CD14-positive monocyte (primary cell): ENCODE data around the gene PHLPP1. TPM values are rescaled to one million over a fixed set of nuclear protein-coding genes. Genes with fewer than 3 reads are reported as not detected.
A peak's percentile ranks its signal among the peaks of the same experiment; 100 is the strongest.
"Not testable (repeated sequence)": the region's sequence is repeated elsewhere in the genome, so short reads cannot be mapped to it uniquely, and the experiment has no call there.

Experiments
- DNase-seq, 3 donors: peaks; one replicate each; pipeline ENCODE4 v3.0.0-alpha.2; 2011 to 2022
- H2AFZ ChIP-seq: 2 replicates; pipeline ENCODE4 v1.6.0; 2012; ENCODE audit warnings: mild to moderate bottlenecking, low read depth, low read length, inconsistent platforms; ENCODE audit not compliant: insufficient read depth, poor library complexity, severe bottlenecking
- H3K27ac ChIP-seq, 2 donors: 1 replicate in 1 of 2; 2 replicates in 1 of 2; pipeline ENCODE4 v1.5.1; 2012 to 2013; ENCODE audit warnings: low read length in 2 of 2, control low read depth in 1 of 2, inconsistent platforms in 1 of 2, low read depth in 1 of 2, mild to moderate bottlenecking in 1 of 2
- H3K27me3 ChIP-seq, 2 donors: one replicate each; pipeline versions ENCODE4 v1.6.0 to v1.6.1; 2011 to 2013; ENCODE audit warnings: low read length in 2 of 2; ENCODE audit not compliant: control insufficient read depth in 2 of 2, insufficient read depth in 2 of 2
- H3K36me3 ChIP-seq, 2 donors: replicated peaks in 1 of 2; 1 replicate in 1 of 2; 2 replicates in 1 of 2; pipeline versions ENCODE4 v1.5.1 to v1.6.1; 2012 to 2013; ENCODE audit warnings: low read length in 2 of 2, control low read depth in 1 of 2, inconsistent platforms in 1 of 2, mild to moderate bottlenecking in 1 of 2; ENCODE audit not compliant: insufficient read depth in 2 of 2, control insufficient read depth in 1 of 2
- H3K4me1 ChIP-seq, 2 donors: 1 replicate in 1 of 2; 2 replicates in 1 of 2; pipeline versions ENCODE4 v1.5.1 to v1.6.1; 2012 to 2013; ENCODE audit warnings: low read length in 2 of 2, control low read depth in 1 of 2, inconsistent platforms in 1 of 2, mild to moderate bottlenecking in 1 of 2, moderate library complexity in 1 of 2; ENCODE audit not compliant: insufficient read depth in 2 of 2, control insufficient read depth in 1 of 2
- H3K4me2 ChIP-seq: replicated peaks from 2 replicates; pipeline ENCODE3; 2012; ENCODE audit warnings: low read length, moderate library complexity, mild to moderate bottlenecking; ENCODE audit not compliant: poor library complexity, severe bottlenecking; ENCODE audit errors: extremely low read depth
- H3K4me3 ChIP-seq, 3 experiments: fragments of 200-600 bp in 1 of 3; sonication (generic) in 1 of 3; replicated peaks in 1 of 3; 1 replicate in 2 of 3; 2 replicates in 1 of 3; pipeline ENCODE4 v1.5.1; 2011 to 2013; ENCODE audit warnings: low read length in 3 of 3, mild to moderate bottlenecking in 3 of 3, control low read depth in 2 of 3, low read depth in 2 of 3, inconsistent platforms in 1 of 3, moderate library complexity in 1 of 3
- H3K79me2 ChIP-seq: 2 replicates; pipeline ENCODE4 v1.6.0; 2012; ENCODE audit warnings: mild to moderate bottlenecking, control low read depth, inconsistent platforms, low read length, moderate library complexity; ENCODE audit not compliant: insufficient read depth
- H3K9ac ChIP-seq: 2 replicates; pipeline ENCODE4 v1.6.0; 2017; ENCODE audit warnings: low read length, mild to moderate bottlenecking; ENCODE audit not compliant: insufficient read depth, poor library complexity, severe bottlenecking
- H3K9me3 ChIP-seq, 2 donors: replicated peaks in 1 of 2; 1 replicate in 1 of 2; 2 replicates in 1 of 2; pipeline versions ENCODE4 v1.5.1 to v1.6.1; 2012 to 2013; ENCODE audit warnings: low read length in 2 of 2, control low read depth in 1 of 2; ENCODE audit not compliant: control insufficient read depth in 1 of 2, insufficient read depth in 1 of 2
- H4K20me1 ChIP-seq: 2 replicates; pipeline ENCODE4 v1.6.0; 2012; ENCODE audit warnings: mild to moderate bottlenecking, low read length, control low read depth, moderate library complexity; ENCODE audit not compliant: insufficient read depth
- H3K27ac Mint-ChIP-seq, 7 donors: one replicate each; pipeline ENCODE4 v1.8.0; 2020; ENCODE audit warnings: mild to moderate bottlenecking in 7 of 7, mixed read lengths in 7 of 7, moderate library complexity in 6 of 7, inconsistent platforms in 2 of 7
- H3K27me3 Mint-ChIP-seq, 3 donors: one replicate each; pipeline ENCODE4 v1.8.0; 2021 to 2022; ENCODE audit warnings: low read depth in 3 of 3, mild to moderate bottlenecking in 3 of 3, mixed read lengths in 3 of 3, moderate library complexity in 3 of 3, inconsistent platforms in 1 of 3
- H3K36me3 Mint-ChIP-seq, 2 donors: one replicate each; pipeline ENCODE4 v1.8.0; 2020; ENCODE audit warnings: mixed read lengths in 2 of 2, inconsistent platforms in 1 of 2, mild to moderate bottlenecking in 1 of 2
- H3K4me1 Mint-ChIP-seq: one replicate; pipeline ENCODE4 v1.8.0; 2020; ENCODE audit warnings: mild to moderate bottlenecking, mixed read lengths
- H3K4me3 Mint-ChIP-seq, 2 donors: one replicate each; pipeline ENCODE4 v1.8.0; 2020; ENCODE audit warnings: mild to moderate bottlenecking in 2 of 2, mixed read lengths in 2 of 2, moderate library complexity in 1 of 2
- H3K9me3 Mint-ChIP-seq, 7 donors: one replicate each; pipeline ENCODE4 v1.8.0; 2020 to 2022; ENCODE audit warnings: mixed read lengths in 7 of 7, mild to moderate bottlenecking in 6 of 7, moderate library complexity in 6 of 7, inconsistent platforms in 2 of 7
- CTCF ChIP-seq: fragments of 200-600 bp; IDR thresholded peaks from one replicate; pipeline ENCODE4 v1.8.0; 2022; ENCODE audit warnings: antibody characterized with exemption, mild to moderate bottlenecking
- WGBS: methylation state at CpG from one replicate; pipeline ENCODE4 v1.1.5; 2013; ENCODE audit warnings: missing lambda C conversion rate; ENCODE audit not compliant: insufficient coverage; 5-methylcytosine and 5-hydroxymethylcytosine counted together
- intact Hi-C, 2 donors: fragments of 100-400 bp; cut with micrococcal nuclease; formaldehyde crosslinking; loops; one replicate each; pipeline versions ENCODE4 v1.15.0 to v1.15.1; 2023
- polyA plus RNA-seq, 3 donors: library from polyadenylated mRNA; depleted of rRNA in 1 of 3; unstranded in 2 of 3; stranded (reverse) in 1 of 3; fragments of 300-500 nt in 2 of 3; fragments of >200 nt in 1 of 3; fragmentation: Illumina TruSeq in 2 of 3; gene quantifications; 1 replicate in 2 of 3; 2 replicates in 1 of 3; pipeline ENCODE4 v1.2.3, GENCODE V29; 2012 to 2021

Gene PHLPP1
- polyA plus RNA-seq, 3 donors: 0.04 to 2.0 (median 0.55) TPM

- Histone ChIP-seq H3K79me2 (no peaks in the 10 kb centered on the region), H2AFZ (no peak overlapping the region), H4K20me1 (no peaks in the 10 kb centered on the region), H3K9ac (no peak overlapping the region), H3K4me1 (peaks cover 6 to 8% of the 10 kb centered on the region in 2 donors), H3K27ac (no peak overlapping the region), H3K4me3 (no peak overlapping the region), H3K27me3 (no peaks in the 10 kb centered on the region), H3K36me3 (no peaks in the 10 kb centered on the region), H3K9me3 (no peaks in the 10 kb centered on the region), H3K4me2 (no peak overlapping the region)
- no peak for TF ChIP-seq CTCF
- intact Hi-C loops: no loop called here
- peaks cover 0 to 3% (median 0%) of the 10 kb centered on the region in 7 donors for H3K9me3 Mint-ChIP-seq
- no peak overlapping the region for H3K27ac Mint-ChIP-seq
- no peaks in the 10 kb centered on the region for H3K36me3 Mint-ChIP-seq
- H3K4me3 Mint-ChIP-seq: no peak overlapping the region
- DNase-seq: no peak
- H3K27me3 Mint-ChIP-seq: peaks cover 0 to 5% (median 1%) of the 10 kb centered on the region in 3 donors
- peaks cover 9% of the 10 kb centered on the region for H3K4me1 Mint-ChIP-seq
These were observed 17.7 kb upstream of the PHLPP1 start for GRCh38 chr18:62697636-62698035.

GRCh38 chr18:62702259-62702658, 13.1 kb upstream of the PHLPP1 start:
- H3K4me2 ChIP-seq: peak overlapping the region; percentile 43
- H2AFZ ChIP-seq: peak overlapping the region; percentile 77
- intact Hi-C loops: no loop called here
- Mint-ChIP-seq H3K9me3 (peaks cover 0 to 3% (median 2%) of the 10 kb centered on the region in 7 donors), H3K4me3 (peak overlapping the region in 1 of 2 donors; percentile 64), H3K36me3 (no peaks in the 10 kb centered on the region), H3K27ac (peak overlapping the region in 2 of 7 donors; percentile 18 to 32), H3K27me3 (peaks cover 0 to 3% (median 1%) of the 10 kb centered on the region in 3 donors), H3K4me1 (peaks cover 14% of the 10 kb centered on the region)
- H3K79me2 ChIP-seq: no peaks in the 10 kb centered on the region
- H4K20me1 ChIP-seq: no peaks in the 10 kb centered on the region
- no peaks in the 10 kb centered on the region for H3K36me3 ChIP-seq
- H3K4me3 ChIP-seq: peak overlapping the region in 1 of 3 experiments; percentile 32
- WGBS: 23% methylated on average over 6 of the region's 9 CpGs
- DNase-seq: peak in 1 of 3 donors; percentile 16
- H3K27me3 ChIP-seq: no peaks in the 10 kb centered on the region
- no peak overlapping the region for H3K9ac ChIP-seq
- H3K9me3 ChIP-seq: no peaks in the 10 kb centered on the region
- H3K27ac ChIP-seq: no peak overlapping the region
- peaks cover 8 to 12% of the 10 kb centered on the region in 2 donors for H3K4me1 ChIP-seq
- TF ChIP-seq CTCF: no peak

GRCh38 chr18:62706879-62707278, 8.5 kb upstream of the PHLPP1 start:
- H3K4me1 ChIP-seq: peaks cover 8 to 12% of the 10 kb centered on the region in 2 donors
- H3K36me3 ChIP-seq, H3K9me3 ChIP-seq, H3K27me3 ChIP-seq, H3K36me3 Mint-ChIP-seq, H3K27ac ChIP-seq, H4K20me1 ChIP-seq, H3K4me2 ChIP-seq, H3K27me3 Mint-ChIP-seq, H3K27ac Mint-ChIP-seq, H3K4me3 Mint-ChIP-seq, DNase-seq, H3K9me3 Mint-ChIP-seq, H3K79me2 ChIP-seq, H3K4me3 ChIP-seq, intact Hi-C loops, H2AFZ ChIP-seq, H3K9ac ChIP-seq: not testable (repeated sequence)
- H3K4me1 Mint-ChIP-seq: peaks cover 12% of the 10 kb centered on the region
- WGBS: 80% methylated on average over 1 of the region's 8 CpGs
